Spleen (tissue), 11 donors: ENCODE data around the gene NLGN1. TPM values are rescaled to one million over a fixed set of nuclear protein-coding genes. Genes with fewer than 3 reads are reported as not detected.

ENCODE experiments used
- DNase-seq: peaks from one replicate; pipeline ENCODE4 v3.0.0-alpha.2; 2020
- H3K27ac ChIP-seq, 8 donors: fragments of 200-600 bp; sonication (generic) in 7 of 8; 1 replicate in 4 of 8; 2 replicates in 4 of 8; pipeline versions ENCODE4 v1.5.0 to v1.8.0; 2016 to 2021; ENCODE audit warnings: inconsistent platforms in 4 of 8, mild to moderate bottlenecking in 4 of 8, moderate library complexity in 1 of 8
- H3K27me3 ChIP-seq, 7 donors: fragments of 200-600 bp; sonication (generic) in 6 of 7; replicated peaks in 1 of 7; 1 replicate in 4 of 7; 2 replicates in 3 of 7; pipeline versions ENCODE4 v1.5.0 to v1.8.0; 2016 to 2021; ENCODE audit warnings: inconsistent platforms in 3 of 7, mild to moderate bottlenecking in 1 of 7
- H3K36me3 ChIP-seq, 6 donors: fragments of 200-600 bp; sonication (generic) in 5 of 6; 1 replicate in 4 of 6; 2 replicates in 2 of 6; pipeline versions ENCODE4 v1.5.0 to v1.8.0; 2016 to 2021; ENCODE audit warnings: inconsistent platforms in 2 of 6
- H3K4me1 ChIP-seq, 6 donors: fragments of 200-600 bp; sonication (generic) in 5 of 6; 1 replicate in 3 of 6; 2 replicates in 3 of 6; pipeline versions ENCODE4 v1.5.0 to v1.8.0; 2016 to 2021; ENCODE audit warnings: inconsistent platforms in 3 of 6
- H3K4me3 ChIP-seq, 8 donors: fragments of 200-600 bp; sonication (generic) in 7 of 8; 1 replicate in 4 of 8; 2 replicates in 4 of 8; pipeline versions ENCODE4 v1.5.0 to v1.8.0; 2016 to 2021; ENCODE audit warnings: inconsistent platforms in 4 of 8, mild to moderate bottlenecking in 4 of 8, moderate library complexity in 2 of 8
- H3K9me3 ChIP-seq, 8 donors: fragments of 200-600 bp; sonication (generic) in 7 of 8; 1 replicate in 4 of 8; 2 replicates in 4 of 8; pipeline versions ENCODE4 v1.5.0 to v1.8.0; 2016 to 2021; ENCODE audit warnings: inconsistent platforms in 4 of 8
- CTCF ChIP-seq, 11 experiments: fragments of 200-600 bp in 7 of 11; fragments of 450-650 bp in 4 of 11; sonication (generic) in 4 of 11; IDR thresholded peaks in 8 of 11; conservative IDR thresholded peaks in 3 of 11; 1 replicate in 7 of 11; 2 replicates in 4 of 11; pipeline versions ENCODE4 v1.4.0 to v1.8.0; 2016 to 2021; ENCODE audit warnings: antibody characterized with exemption in 11 of 11, inconsistent platforms in 4 of 11, mild to moderate bottlenecking in 1 of 11
- POLR2A ChIP-seq, 3 donors: fragments of 450-650 bp; IDR thresholded peaks; one replicate each; pipeline ENCODE4 v1.5.1; 2017; ENCODE audit warnings: antibody characterized with exemption in 3 of 3, mild to moderate bottlenecking in 1 of 3
- POLR2AphosphoS5 ChIP-seq, 3 donors: sonication (generic); formaldehyde crosslinking; IDR thresholded peaks; one replicate each; pipeline ENCODE4 v1.5.1; 2017; ENCODE audit warnings: antibody characterized with exemption in 3 of 3
- WGBS, 5 donors: extraction: QIAGEN DNeasy Blood & Tissue Kit in 3 of 5; methylation state at CpG; one replicate each; pipeline versions ENCODE4 v1.1.5 to v1.1.7; 2013 to 2018; 5-methylcytosine and 5-hydroxymethylcytosine counted together
- intact Hi-C: fragments of 100-400 bp; cut with DNase I; formaldehyde crosslinking; loops from one replicate; pipeline ENCODE4 v1.15.0; 2023; ENCODE audit warnings: low total_unique reads
- polyA plus RNA-seq, 3 donors: library from polyadenylated mRNA; stranded (reverse); fragments of 200-250 nt; gene quantifications; one replicate each; pipeline ENCODE4 v1.2.1, GENCODE V29; 2013
- total RNA-seq, 7 donors: library from RNA; depleted of rRNA in 3 of 7; stranded (reverse); fragments of >200 nt in 3 of 7; fragmentation: NEBNext Ultra II Directional in 4 of 7; extraction: Animal tissue kit (Norgen Biotek cat#: 25700) in 4 of 7; gene quantifications; one replicate each; pipeline versions ENCODE4 v1.1.0 to v1.2.1, GENCODE V29; 2016 to 2021
- donor health status: healthy with polysubstance abuse.
- donor health status: DM: no; HTN: no; CAD: no; lungs with moderate emphysema.
- donor health status: DM: no; HTN: no; CAD: no.
- donor health status: Bipolar disorder and iron deficiency.
- donor health status: healthy.
- donor health status: DM: no; HTN: no; CAD: no.
- donor health status: DM: yes; HTN: yes; CAD: no.

The NLGN1 gene
- total and polyA plus RNA-seq, 10 donors: 0.03 to 0.13 (median 0.03) TPM; not detected in 7

DNA sequence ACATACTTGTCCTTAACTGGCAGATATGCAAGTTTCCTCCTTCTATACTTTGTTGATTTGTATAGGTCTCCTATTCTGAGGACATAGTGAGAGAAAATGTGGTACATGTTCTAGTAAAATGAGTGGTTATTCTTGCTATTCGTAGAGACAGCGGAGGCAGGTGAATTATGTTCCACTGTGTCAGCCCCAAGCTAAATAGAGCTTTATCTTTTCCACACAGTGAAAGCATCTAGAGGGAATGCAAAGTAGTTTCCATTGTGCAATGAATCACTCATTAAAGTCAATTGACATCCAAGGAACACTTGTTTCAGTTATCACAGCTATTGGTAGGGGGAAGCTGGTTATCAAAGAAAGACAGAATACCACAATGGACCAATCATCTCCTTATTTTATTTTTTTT, 262.4 kb downstream of the NLGN1 start:
- 58 to 69% (median 64%) methylated on average over 2 of the region's 2 CpGs for WGBS, 5 donors
- Histone ChIP-seq H3K4me3 (no peak overlapping the region), H3K27me3 (no peaks in the 10 kb centered on the region), H3K27ac (no peak overlapping the region), H3K36me3 (no peaks in the 10 kb centered on the region), H3K4me1 (no peaks in the 10 kb centered on the region), H3K9me3 (peaks cover 0 to 7% (median 0%) of the 10 kb centered on the region in 8 donors)
- DNase-seq: no peak
- TF ChIP-seq POLR2AphosphoS5 (IDR thresholded peaks at IDR 0.05) (no peak), CTCF (IDR thresholded peaks at IDR 0.05 in 8 of 11, conservative IDR thresholded peaks at IDR 0.05 in 3 of 11) (no peak), POLR2A (IDR thresholded peaks at IDR 0.05) (no peak)
- intact Hi-C loops: no loop called here

DNA sequence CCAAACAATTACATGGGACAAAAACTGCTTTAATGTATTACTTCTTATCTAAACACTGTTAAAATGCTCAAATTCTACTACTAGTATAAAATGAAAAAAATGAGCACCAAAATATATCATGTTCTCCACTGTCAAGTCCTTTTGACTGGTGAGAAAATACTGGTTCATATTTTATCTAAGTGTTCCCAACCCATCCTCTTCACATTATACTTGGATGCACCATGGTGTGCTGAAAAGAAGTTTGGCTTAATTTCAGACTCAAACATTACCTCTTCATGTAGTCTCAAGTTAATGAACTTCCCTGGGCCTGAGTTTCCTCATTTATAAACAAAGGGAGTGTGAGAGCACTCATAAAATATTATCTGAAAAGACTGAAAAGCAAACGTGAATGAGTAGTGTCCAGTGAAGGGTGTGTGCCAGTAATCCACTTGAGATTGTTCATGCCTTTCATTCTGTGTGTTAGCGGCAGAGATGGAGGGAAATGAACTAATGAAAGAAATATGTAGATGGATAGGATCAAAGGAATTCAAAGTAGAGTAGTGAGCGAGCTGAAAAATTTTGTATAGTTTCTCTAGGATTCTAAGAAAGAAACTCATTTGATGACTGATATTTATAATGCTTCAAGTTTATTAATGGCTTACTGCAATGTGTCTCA, 263.2 kb downstream of the NLGN1 start:
- WGBS, 5 donors: 60 to 72% (median 69%) methylated on average over 3 of the region's 3 CpGs
- no peaks in the 10 kb centered on the region for H3K36me3 ChIP-seq
- no peak overlapping the region for H3K4me3 ChIP-seq
- no peak overlapping the region for H3K27ac ChIP-seq
- TF ChIP-seq POLR2AphosphoS5 (IDR thresholded peaks at IDR 0.05): no peak
- no peaks in the 10 kb centered on the region for H3K4me1 ChIP-seq
- peaks cover 0 to 6% (median 0%) of the 10 kb centered on the region in 8 donors for H3K9me3 ChIP-seq
- H3K27me3 ChIP-seq: no peaks in the 10 kb centered on the region
- no peak for DNase-seq
- intact Hi-C loops: no loop called here

DNA sequence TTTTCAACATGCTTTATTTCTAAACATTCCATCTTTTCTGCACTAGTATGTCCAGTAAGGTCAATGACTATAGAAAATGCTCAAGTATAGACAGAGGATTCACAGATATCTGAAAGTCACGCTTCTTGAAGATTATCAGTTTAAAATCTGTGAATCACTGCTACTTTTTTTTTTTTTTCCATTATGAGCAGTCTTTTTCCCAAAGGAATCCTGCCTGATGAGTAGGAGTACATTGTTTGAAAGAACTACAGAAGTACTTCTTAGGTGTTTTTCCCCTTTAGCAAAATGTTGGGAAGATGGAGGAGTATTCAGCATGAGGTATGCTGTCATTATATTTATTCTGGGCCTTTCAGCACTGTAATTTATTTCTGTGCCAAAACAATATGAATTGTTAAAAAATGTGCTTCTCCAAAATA, 266.2 kb downstream of the NLGN1 start:
- WGBS, 5 donors: 65 to 82% (median 80%) methylated on average over 1 of the region's 1 CpG
- Histone ChIP-seq H3K4me3 (no peak overlapping the region), H3K4me1 (no peaks in the 10 kb centered on the region), H3K27ac (no peak overlapping the region), H3K9me3 (no peaks in the 10 kb centered on the region), H3K27me3 (no peaks in the 10 kb centered on the region), H3K36me3 (no peaks in the 10 kb centered on the region)
- TF ChIP-seq CTCF (IDR thresholded peaks at IDR 0.05 in 8 of 11, conservative IDR thresholded peaks at IDR 0.05 in 3 of 11) (no peak), POLR2A (IDR thresholded peaks at IDR 0.05) (no peak), POLR2AphosphoS5 (IDR thresholded peaks at IDR 0.05) (no peak)
- DNase-seq: no peak
- intact Hi-C loops: no loop called here

DNA sequence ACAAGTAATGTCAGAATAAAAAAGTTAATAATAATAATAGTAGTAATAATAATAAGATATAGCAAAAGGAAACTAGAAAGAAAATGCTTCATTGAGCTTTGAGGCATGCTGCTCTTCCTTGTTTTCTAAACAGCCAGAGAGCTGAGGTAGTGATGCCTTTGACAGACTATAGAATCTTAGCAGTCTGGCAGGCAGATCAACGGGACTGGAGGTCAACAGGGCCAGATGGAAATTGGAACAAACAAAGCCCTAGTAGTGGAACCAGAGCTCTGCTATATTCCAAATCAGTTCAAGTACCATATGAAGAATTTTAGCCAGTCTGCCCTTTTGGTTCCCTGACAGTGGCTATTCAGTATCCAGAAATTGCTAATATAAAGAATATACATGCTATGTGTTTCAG, 278.6 kb downstream of the NLGN1 start:
- no peak for DNase-seq
- Histone ChIP-seq H3K4me1 (no peaks in the 10 kb centered on the region), H3K27ac (no peak overlapping the region), H3K9me3 (no peaks in the 10 kb centered on the region), H3K36me3 (no peaks in the 10 kb centered on the region), H3K4me3 (no peak overlapping the region), H3K27me3 (no peaks in the 10 kb centered on the region)
- WGBS, 5 donors: 48 to 73% (median 53%) methylated on average over 1 of the region's 1 CpG
- intact Hi-C loops: no loop called here
- TF ChIP-seq CTCF (IDR thresholded peaks at IDR 0.05 in 8 of 11, conservative IDR thresholded peaks at IDR 0.05 in 3 of 11) (no peak), POLR2AphosphoS5 (IDR thresholded peaks at IDR 0.05) (no peak), POLR2A (IDR thresholded peaks at IDR 0.05) (no peak)
